Mucosa of descending colon (tissue), 3 donors: ENCODE data around the gene ATP7A. TPM values are rescaled to one million over a fixed set of nuclear protein-coding genes. Genes with fewer than 3 reads are reported as not detected.
A peak's percentile ranks its signal among the peaks of the same experiment; 100 is the strongest.

Experiments
- ATAC-seq: fragments of 200-7000 bp; cut with Tn5 transposase; one replicate; pipeline ENCODE4 v1.9.1; 2020; ENCODE audit warnings: mild to moderate bottlenecking, moderate library complexity
- DNase-seq, 3 donors: peaks; one replicate each; pipeline ENCODE4 v3.0.0-alpha.2; 2020
- H3K36me3 ChIP-seq: fragments of 200-600 bp; one replicate; pipeline ENCODE4 v1.8.0; 2021; ENCODE audit warnings: low read depth, mild to moderate bottlenecking
- H3K4me1 ChIP-seq: fragments of 200-600 bp; one replicate; pipeline ENCODE4 v1.8.0; 2021; ENCODE audit warnings: low read depth, mild to moderate bottlenecking
- H3K4me3 ChIP-seq: fragments of 200-600 bp; one replicate; pipeline ENCODE4 v1.8.0; 2021; ENCODE audit warnings: mild to moderate bottlenecking
- H3K9me3 ChIP-seq: fragments of 200-600 bp; one replicate; pipeline ENCODE4 v1.8.0; 2021; ENCODE audit warnings: mild to moderate bottlenecking
- intact Hi-C, 2 donors: fragments of 100-400 bp; cut with DNase I in 1 of 2; cut with micrococcal nuclease in 1 of 2; formaldehyde crosslinking; loops; one replicate each; pipeline versions ENCODE4 v1.11.0 to v1.11.1; 2022; cut with DNase I, micrococcal nuclease
- total RNA-seq, 3 donors: library from RNA; stranded (reverse); fragmentation: NEBNext Ultra II Directional in 2 of 3; extraction: Animal tissue kit (Norgen Biotek cat#: 25700) in 2 of 3; gene quantifications; one replicate each; pipeline versions ENCODE4 v1.2.1 to v1.2.4, GENCODE V29; 2021 to 2023
- TF ChIP-seq, protein P1 (sequence below): fragments of 200-600 bp; IDR thresholded peaks from one replicate; pipeline ENCODE4 v1.8.0; 2022; ENCODE audit warnings: antibody characterized with exemption, mild to moderate bottlenecking
- donor health status: DM: no; HTN: no; CAD: no; lungs with moderate emphysema.
- donor health status: DM: no; HTN: no; CAD: no.
- donor health status: DM: no; HTN: yes; CAD: no.

Gene ATP7A
- total RNA-seq, 3 donors from 2014 or later = 6.9 to 11.2 (median 9.7) TPM

DNA sequence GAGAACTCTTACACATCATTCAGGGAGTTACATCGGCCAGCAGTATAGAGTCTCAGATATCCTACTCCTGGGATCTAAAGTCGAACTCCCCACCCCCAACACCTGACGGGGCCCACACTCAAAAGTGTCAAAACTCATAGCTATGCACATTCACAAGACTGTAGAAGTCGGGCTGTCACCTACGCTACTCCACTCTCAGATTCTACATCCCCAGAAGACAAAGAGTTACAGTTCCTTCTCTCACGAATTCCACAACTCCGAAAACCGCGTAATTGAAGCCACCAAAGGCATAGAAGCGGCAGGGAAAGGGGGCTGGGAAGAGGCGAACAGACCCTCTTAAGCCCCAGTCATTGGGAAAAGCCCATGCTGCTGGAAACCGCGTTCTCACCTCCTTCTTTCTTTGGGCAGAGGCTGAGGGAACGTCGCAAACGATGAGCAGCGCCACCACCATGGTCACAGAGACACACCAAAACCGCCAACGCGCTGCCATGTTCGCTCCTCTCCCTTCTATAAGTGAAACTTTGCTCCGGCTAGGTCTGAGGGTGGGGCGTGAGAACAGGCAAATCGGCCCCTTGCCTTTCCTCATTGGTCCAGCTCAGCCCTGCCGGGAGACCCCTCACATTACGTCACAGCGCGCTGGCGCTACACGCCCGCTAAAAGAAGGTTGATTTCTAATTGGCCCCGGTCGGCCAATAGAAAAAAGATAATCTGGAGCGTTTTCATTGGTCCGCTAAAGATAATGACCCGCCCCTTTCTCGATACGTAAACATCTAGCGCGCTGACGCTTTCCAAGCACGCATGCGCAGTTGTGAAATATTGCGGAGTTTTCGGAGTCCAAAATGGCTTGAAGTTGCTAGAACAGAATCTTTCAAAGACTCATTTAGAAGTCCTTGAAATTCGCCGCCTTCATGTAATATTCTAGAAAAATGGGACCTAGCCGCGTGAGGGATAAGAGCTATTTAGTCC is 15.3 kb upstream of the ATP7A start, which contains the start of gene MAGT1:
TSS of gene MAGT1 (minus strand) at position 515 of the 966 bp plus-strand sequence. CDS start at position 490, 25 bp downstream.
- intact Hi-C loops = no loop called here
- Histone ChIP-seq H3K4me3 (peak within 1 kb of the TSS; percentile 50), H3K9me3 (no peaks in the 10 kb centered on the region), H3K4me1 (no peaks in the 10 kb centered on the region), H3K36me3 (peaks cover 4% of the 10 kb centered on the region)
- peak; percentile 94 for ATAC-seq
- peak; percentile 88 to 96 (median 89) for DNase-seq
- TF ChIP-seq, protein P1, sequence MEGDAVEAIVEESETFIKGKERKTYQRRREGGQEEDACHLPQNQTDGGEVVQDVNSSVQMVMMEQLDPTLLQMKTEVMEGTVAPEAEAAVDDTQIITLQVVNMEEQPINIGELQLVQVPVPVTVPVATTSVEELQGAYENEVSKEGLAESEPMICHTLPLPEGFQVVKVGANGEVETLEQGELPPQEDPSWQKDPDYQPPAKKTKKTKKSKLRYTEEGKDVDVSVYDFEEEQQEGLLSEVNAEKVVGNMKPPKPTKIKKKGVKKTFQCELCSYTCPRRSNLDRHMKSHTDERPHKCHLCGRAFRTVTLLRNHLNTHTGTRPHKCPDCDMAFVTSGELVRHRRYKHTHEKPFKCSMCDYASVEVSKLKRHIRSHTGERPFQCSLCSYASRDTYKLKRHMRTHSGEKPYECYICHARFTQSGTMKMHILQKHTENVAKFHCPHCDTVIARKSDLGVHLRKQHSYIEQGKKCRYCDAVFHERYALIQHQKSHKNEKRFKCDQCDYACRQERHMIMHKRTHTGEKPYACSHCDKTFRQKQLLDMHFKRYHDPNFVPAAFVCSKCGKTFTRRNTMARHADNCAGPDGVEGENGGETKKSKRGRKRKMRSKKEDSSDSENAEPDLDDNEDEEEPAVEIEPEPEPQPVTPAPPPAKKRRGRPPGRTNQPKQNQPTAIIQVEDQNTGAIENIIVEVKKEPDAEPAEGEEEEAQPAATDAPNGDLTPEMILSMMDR = no peak

DNA sequence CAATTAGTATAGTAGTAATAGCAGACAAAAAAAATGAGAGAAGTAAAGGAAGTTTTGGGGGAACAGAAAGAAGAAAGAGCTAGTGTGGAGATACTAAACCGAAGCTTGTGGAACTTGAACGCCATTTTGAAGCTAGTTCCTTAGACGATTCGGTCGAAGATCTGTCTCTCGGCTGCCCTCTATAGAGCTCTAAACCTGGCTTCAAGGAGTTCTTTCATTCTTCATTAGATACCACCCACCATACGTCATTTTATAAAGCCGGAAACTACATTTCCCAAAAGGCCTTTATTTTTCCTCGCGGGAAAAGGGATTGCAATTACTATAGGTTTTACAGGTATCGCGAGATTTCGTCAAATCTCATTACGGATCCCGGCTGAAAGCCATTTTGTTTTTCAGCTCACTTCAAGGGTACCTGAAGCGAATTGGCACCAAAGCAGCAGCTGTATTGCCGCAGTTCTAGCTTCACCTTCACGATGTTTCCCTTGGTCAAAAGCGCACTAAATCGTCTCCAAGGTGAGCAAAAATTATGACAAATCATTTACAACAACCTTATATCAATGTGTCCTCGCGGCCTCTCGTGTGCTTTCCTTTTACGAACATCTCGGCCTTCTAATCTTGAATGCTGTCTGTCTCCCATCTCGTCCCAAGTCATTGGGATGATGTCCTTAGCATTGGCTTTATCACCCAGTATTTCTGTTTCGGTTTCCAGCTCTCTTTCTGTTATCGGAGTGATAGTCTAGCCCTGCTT is 11.2 kb upstream of the ATP7A start, which contains the start of gene COX7B:
TSS of gene COX7B (plus strand) at position 388 of the 748 bp plus-strand sequence. CDS start at position 474, 86 bp downstream.
- TF ChIP-seq, protein P1 = no peak
- intact Hi-C loops = no loop called here
- ATAC-seq = peak; percentile 78

DNA sequence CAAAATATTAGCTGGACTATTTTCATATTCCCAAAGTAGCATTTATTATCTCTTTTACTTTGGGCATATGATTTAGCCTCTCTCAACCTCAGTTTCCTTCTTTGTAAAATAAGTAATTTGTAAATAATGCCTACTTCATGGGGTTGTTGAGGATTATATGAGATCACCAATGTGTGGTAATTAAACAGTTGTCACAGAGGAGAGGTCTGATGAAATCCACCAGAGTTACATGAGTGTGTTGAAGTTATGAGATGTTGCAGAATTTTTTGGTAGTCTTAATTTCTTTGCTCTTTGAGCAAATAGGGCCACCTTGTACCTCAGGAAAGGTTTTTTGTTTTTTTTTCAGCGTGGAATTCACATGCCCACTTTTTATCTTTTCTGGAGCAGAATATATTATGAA is 9.8 kb upstream of the ATP7A start:
- Histone ChIP-seq H3K4me3 (no peak overlapping the region), H3K36me3 (peaks cover 4% of the 10 kb centered on the region), H3K9me3 (no peaks in the 10 kb centered on the region), H3K4me1 (peaks cover 4% of the 10 kb centered on the region)
- no peak for ATAC-seq
- intact Hi-C loops = no loop called here
- no peak for DNase-seq
- TF ChIP-seq, protein P1 = no peak

More for the DNA sequence above, 11.2 kb upstream of the ATP7A start, which contains the start of gene COX7B:
- H3K4me3 ChIP-seq = peak within 1 kb of the TSS; percentile 46
- DNase-seq = peak in 2 of 3 donors; percentile 32 to 83
- H3K9me3 ChIP-seq = no peaks in the 10 kb centered on the region
- peaks cover 4% of the 10 kb centered on the region for H3K4me1 ChIP-seq
- peaks cover 4% of the 10 kb centered on the region for H3K36me3 ChIP-seq

DNA sequence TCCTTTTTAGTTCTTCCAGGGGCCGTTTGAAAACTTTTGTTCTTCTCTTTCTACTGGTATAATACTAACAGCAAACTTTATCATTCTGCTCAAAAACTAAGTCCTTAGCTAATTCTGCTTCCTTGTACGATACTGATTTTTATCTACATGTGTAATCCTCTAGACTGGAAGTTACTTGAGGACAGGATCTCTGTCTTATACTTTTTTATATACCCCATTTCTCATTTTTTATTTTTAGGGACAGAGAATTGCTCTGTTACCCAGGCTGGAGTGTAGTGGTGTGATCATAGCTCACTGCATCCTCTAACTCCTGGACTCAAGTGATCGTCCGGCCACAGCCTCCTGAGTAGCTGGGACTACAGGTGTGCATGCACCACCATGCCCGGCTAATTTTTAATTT is 9.0 kb upstream of the ATP7A start:
- Histone ChIP-seq H3K36me3 (peaks cover 4% of the 10 kb centered on the region), H3K9me3 (no peaks in the 10 kb centered on the region), H3K4me1 (peaks cover 4% of the 10 kb centered on the region), H3K4me3 (no peak overlapping the region)
- intact Hi-C loops = no loop called here
- ATAC-seq = no peak
- TF ChIP-seq, protein P1 = no peak
- no peak for DNase-seq

DNA sequence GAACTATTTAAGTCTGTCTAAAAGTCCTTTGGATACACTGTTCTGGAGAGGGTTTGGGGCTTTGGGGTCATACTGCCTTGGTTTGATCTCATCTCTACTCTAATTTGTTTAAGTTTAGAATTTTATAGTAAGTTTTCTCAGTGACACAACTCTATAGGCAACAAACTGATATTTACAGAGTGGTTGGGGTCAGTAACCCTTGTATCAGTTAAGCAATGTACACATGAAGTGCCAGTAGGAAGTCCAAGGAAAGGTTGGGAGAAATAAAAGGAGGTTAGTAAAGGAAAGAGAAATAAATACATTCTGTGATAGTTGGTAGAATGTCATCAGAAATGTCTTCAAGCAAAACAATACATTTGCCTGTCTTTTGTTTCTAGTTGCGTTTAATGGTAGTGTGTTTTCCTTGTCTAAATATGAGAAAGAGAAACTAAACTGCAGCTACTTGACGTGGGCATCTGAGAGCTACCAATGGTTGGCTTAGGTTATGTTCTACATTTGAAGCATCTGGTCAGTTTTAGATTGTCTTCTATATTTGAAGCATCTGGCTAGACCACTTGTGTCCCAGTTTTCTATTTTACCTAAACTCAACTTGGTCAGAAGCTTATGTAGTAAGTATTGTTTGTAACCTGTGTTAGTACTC is 6.9 kb downstream of the ATP7A start:
- H3K4me3 ChIP-seq = no peak overlapping the region
- ATAC-seq = peak; percentile 37
- no peaks in the 10 kb centered on the region for H3K36me3 ChIP-seq
- no peaks in the 10 kb centered on the region for H3K9me3 ChIP-seq
- intact Hi-C loops = no loop called here
- DNase-seq = no peak
- TF ChIP-seq, protein P1 = no peak
- no peaks in the 10 kb centered on the region for H3K4me1 ChIP-seq
